Loucy (cell line): Measurements from ENCODE around the gene SCAF11.

ENCODE experiments used
- EZH2phosphoT487 ChIP-seq: fragments of 200-600 bp; IDR thresholded peaks from 2 replicates; pipeline ENCODE4 v1.6.1; 2018; ENCODE audit warnings: antibody characterized with exemption, mild to moderate bottlenecking, moderate library complexity, borderline replicate concordance
- TF ChIP-seq, protein P1 (sequence below): fragments of 200-600 bp; sonication (generic); conservative IDR thresholded peaks from 2 replicates; pipeline ENCODE4 v1.5.1; 2014; ENCODE audit warnings: mild to moderate bottlenecking, antibody characterized with exemption, low read length

DNA sequence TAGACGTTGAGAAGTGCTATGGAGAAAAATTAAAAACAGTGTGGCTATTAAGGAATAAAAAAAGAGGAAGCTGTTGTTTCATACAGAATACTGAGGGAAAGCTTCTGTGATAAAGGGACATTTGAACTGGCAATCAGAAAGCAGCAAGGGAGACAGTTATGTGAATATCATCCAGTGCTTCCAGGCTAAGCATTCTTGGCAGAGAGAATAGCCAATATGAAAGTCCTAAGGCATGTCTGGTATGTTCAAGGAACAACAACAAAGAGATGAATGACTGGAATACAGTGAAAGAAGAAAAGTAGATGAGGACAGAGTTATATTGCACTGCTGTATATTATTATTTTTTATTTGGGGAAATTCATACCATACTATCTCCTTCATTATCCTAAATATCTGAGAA is 23.9 kb downstream of the SCAF11 start:
- TF ChIP-seq, protein P1, sequence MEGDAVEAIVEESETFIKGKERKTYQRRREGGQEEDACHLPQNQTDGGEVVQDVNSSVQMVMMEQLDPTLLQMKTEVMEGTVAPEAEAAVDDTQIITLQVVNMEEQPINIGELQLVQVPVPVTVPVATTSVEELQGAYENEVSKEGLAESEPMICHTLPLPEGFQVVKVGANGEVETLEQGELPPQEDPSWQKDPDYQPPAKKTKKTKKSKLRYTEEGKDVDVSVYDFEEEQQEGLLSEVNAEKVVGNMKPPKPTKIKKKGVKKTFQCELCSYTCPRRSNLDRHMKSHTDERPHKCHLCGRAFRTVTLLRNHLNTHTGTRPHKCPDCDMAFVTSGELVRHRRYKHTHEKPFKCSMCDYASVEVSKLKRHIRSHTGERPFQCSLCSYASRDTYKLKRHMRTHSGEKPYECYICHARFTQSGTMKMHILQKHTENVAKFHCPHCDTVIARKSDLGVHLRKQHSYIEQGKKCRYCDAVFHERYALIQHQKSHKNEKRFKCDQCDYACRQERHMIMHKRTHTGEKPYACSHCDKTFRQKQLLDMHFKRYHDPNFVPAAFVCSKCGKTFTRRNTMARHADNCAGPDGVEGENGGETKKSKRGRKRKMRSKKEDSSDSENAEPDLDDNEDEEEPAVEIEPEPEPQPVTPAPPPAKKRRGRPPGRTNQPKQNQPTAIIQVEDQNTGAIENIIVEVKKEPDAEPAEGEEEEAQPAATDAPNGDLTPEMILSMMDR = no peak
- no peak for TF ChIP-seq EZH2phosphoT487
